Stimulated activated CD8-positive, alpha-beta memory T cell treated with anti-CD3 and anti-CD28 coated beads, Interleukin-7, amount 100 ng/mL, for 48 hours (primary cell): ENCODE measurements around the gene ATP13A5.

Experiments
- DNase-seq, 2 donors: peaks; one replicate each; pipeline ENCODE4 v3.0.0-alpha.2; 2020; ENCODE audit warnings: low read depth in 1 of 2; ENCODE audit errors: extremely low read depth in 1 of 2

Gene ATP13A5

DNA sequence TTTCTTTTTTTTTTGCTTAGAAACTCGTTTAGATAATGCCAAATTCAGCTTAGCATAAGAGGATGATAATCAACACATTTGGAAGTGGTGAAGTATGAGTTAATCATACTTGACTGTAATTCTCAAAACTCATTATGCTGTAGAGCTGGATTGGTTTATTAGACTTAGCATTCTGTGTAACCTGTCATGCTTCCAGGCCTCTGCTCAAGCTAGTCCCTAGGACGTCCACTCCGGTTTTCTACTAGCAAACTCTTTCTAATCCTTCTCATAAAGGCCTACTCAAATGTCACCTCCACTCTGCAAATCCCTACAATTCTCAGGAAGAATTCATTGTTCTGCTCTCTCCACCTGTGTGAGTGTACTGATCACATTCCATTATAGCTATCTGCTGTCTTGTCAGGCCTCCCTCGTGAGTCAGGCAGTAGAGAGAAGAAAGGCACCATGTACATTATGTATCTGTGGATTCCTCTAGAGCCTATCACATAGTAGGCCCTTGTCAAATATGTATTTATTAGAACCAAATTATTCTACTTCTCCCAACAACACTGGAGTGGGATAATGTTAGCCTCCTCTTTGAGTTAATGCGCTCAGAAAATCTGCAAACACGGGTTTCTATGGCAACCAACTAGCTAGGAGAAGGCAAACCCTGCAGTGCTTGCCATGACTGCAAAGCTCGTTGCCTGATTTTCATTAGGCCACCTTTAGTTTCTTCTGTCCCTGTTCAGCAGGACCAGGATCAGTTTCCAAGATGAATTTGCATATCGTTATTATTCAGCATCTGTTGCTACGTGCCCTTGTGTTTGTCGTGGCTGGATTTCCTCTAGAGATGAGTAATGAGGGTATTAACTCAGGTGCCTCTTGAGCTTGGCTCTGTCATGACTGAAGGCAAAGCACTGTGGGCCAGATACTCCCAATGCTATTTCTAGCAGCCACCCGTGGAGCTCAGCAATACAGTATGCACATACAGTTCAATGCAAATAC lies 30.7 kb downstream of the ATP13A5 start:
- no peak for DNase-seq

- DNase-seq, result no peak
These were observed 32.3 kb downstream of the ATP13A5 start for GRCh38 chr3:193346259-193346658.

- DNase-seq, result no peak
These were observed 33.1 kb downstream of the ATP13A5 start for GRCh38 chr3:193345431-193345830.

- DNase-seq, result no peak
These were observed 34.1 kb downstream of the ATP13A5 start for GRCh38 chr3:193344486-193344885.

DNA sequence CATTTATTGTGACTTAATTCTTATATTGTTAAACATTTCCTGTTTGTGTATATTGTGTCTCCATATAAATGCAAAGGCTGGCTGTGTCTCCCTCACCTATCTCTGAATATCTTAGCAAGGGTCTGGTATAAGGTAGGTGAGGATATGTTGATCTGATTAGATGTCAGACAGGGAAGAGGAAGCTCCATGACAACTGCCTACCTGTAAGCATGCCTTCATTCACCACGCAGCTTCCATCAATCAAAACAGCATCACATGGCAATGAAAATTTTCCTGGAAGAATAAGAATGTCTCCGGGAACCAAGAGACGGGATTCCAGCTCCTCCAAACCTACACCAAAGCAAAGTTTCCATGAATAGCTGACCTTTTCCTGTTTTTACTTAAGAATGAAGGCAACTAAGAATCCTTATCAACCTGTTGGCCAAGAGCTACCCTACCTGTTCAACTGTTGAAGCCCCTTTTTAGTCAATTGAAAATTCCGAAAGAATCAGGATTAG lies 34.8 kb downstream of the ATP13A5 start:
- DNase-seq, result no peak

- DNase-seq, result no peak
These were observed 36.0 kb downstream of the ATP13A5 start for GRCh38 chr3:193342551-193342950.

GRCh38 chr3:193335031-193335430 lies 43.5 kb downstream of the ATP13A5 start:
- no peak for DNase-seq

DNA sequence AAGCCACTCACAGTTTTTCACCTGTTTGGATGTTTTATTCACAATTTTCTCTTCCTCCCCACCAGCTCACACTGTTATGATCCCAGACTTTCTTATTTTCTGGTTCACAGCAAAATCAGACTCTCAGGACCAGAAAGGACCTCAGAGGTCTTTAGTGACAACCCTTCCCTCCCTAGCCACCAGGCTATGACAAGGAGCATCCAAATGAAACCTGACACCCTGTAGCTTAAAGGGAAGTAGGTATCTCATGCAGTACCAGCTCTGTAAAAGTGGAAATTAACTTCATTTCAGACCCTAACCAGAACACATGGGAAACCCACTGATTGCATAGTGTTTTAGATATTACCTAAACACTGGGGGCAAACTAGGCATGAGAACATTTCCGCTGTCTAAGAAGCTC lies 45.3 kb downstream of the ATP13A5 start:
- DNase-seq, result no peak

- no peak for DNase-seq
These were observed 47.9 kb downstream of the ATP13A5 start for GRCh38 chr3:193330555-193331204.

DNA sequence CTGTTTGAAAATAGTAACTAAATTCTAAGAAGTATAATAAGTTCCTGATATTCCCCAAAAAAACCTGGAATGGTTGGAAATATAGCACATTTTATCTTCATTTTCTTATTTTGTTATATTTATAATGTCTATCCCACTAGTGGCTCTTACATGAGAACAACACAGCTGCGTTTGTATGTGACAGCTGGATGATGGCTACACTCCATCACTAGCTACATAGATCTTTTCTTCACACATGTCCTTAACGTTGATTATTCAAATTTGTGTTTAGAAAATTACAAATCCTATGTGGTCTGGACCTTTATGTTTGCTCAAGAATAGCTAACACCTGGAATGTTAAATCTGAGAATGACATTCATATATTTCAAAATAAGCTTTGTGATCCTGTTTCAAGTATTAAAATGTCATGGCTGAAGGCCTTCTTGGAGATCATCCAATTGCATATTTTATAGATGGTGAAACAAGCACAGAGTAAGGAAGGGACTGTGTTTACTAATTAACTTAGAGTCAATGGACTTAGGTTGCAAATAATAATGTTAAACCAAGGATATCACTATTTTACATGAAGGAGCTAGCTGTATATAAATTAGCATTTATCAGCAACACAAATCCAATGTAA lies 60.8 kb downstream of the ATP13A5 start:
- DNase-seq, result no peak

GRCh38 chr3:193314161-193314560 lies 64.4 kb downstream of the ATP13A5 start:
- no peak for DNase-seq

DNA sequence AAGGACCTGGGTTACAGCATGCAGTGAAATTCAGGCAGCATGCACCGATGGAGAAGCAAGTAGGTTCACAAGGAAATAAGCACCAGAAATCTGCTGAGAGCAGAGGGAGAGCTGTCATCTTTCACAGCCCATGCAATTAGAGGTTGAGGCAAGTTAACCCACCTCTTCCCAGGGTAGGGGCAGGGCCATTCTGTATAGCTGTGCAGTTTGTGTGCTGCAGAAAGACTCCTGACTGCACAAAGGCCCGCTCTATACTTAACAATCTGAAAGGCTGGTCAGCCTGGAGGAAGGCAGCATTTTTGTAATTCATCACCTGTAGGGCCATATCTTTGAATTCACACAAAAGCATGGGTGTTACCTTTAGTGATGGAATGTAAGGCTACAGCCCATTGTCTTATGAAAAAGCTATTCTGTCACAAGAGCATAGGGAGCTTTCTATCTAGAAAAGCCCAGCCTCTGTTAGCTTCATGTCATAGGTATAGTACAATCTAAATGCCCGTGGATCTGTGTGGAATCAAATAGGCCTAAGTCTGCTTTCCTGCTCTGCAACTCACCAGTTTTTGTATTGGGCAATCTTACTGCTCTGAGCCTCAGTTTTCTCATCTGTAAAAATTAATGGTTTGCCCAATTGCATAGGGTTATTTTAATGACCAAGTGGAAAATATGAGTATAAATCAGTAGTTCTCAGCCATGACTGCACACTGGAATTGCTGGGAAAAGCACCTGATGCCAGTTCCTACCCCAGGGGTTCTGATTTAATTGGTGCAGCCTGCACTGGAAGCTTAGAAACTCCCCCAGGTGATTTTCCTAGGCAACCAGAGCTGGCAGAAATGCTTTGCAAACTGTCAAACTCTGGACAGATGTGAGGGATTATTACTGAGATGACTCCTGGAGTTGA lies 65.2 kb downstream of the ATP13A5 start:
- no peak for DNase-seq

DNA sequence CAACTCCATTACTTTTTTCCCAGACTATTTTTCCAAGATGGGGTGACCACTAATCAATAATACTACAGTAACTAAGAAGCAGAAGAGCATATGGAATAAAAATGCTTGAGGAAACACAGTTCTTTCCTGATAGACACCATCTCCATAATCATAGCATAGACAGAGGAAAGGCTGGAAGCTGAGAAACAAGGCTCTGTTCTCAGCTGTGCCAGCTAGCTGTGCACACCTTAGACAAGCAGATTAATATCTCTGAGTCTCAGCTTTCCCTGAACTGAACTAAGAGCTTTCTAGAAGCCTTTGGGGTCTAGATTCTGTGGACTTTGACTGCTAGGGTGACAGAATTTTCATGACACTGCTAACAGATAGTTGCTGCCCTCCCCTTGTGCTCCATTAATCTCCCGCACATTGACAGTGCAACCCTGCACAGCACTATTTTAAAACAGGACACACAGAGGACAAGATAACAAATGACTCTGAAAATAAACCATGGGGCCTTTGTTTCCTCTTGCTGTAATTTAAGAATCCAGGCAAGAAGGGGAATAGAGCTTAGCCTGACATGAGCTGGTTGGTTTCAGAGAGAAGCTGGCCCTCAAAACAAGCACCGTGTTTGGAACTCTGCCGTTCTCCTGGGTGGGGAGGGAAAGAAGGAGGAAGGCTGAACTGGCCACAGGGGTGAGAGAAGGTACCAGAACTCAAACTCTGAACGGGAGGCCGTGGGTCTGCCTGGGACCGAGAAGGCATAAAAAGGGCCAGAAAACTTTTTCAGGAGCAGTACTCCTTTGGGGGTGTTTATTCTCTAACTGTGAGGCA lies 67.4 kb downstream of the ATP13A5 start:
- DNase-seq, result no peak

- no peak for DNase-seq
These were observed 73.2 kb downstream of the ATP13A5 start for GRCh38 chr3:193305356-193305755.

GRCh38 chr3:193301433-193301832 lies 77.1 kb downstream of the ATP13A5 start:
- no peak for DNase-seq

DNA sequence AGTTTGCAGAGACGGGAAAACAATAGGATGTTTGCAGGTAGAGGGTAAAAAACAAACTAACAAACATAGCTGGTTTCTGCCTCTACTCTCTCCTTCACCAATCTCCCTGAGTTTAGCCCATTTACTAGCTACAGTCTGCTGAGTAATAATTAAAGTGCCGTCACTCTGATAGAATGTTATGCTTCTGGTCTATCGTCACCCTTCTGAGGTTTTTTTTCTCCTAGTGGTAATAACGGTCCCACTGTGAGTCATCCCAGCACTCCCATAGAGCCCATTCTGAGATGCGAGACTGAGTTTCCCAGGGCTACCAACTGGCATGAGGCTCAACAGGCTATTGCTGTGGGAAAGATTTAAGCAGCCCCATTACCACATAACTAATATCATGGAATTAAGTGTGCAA lies 81.1 kb downstream of the ATP13A5 start:
- DNase-seq, result no peak

DNA sequence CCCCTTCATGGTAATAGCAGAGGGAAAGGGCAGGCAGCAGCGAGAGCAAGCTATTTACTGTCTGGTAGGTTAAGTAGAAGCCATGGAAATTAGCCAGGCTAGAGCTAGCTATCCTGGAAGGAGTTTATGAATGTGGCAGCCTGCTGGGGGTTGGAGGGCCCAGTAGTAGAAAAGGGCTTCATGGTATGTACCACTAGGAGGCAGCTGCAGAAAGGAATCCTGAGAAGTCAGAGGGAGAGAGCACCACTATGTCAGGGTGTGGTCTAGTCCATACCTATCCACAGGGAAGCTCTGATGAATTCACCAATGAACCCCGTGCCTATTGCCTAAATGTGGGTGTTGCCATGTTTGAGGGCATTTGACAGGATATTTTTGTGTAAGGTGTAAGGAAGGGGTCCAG lies 82.6 kb downstream of the ATP13A5 start:
- no peak for DNase-seq

- no peak for DNase-seq
These were observed 86.2 kb downstream of the ATP13A5 start for GRCh38 chr3:193292386-193292785.

GRCh38 chr3:193271101-193271840 lies 107.3 kb downstream of the ATP13A5 start:
- DNase-seq, result no peak
